ENCODE data around the gene KY.

Gene KY

DNA sequence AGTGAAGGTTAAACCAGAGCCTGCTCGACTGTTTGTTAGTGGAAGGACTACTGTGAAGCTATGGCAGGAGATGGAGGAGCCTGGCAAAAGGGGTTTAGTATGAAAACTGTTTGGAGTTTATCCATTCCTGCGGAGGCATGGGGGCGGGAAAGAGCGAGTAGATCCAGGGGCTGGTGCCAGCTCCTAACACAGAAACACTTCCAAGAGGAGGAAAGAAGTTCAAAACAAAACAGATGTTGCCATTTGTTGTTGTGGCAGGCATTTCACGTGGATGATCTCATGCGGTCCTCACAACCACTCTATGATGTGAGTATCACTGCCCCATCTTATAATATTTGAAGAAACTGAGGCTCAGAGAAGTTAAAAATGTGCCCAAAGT is 30.7 kb upstream of the KY start:
- Mint-ChIP-seq H3K4me1 (no peaks in the 10 kb centered on the region), H3K27me3 (peaks cover 2% of the 10 kb centered on the region), H3K9me3 (peaks cover 5% of the 10 kb centered on the region), H3K36me3 (no peaks in the 10 kb centered on the region), H3K27ac (no peak overlapping the region), H3K4me3 (no peak overlapping the region)

GRCh38 chr3:134680796-134681521 is 30.1 kb upstream of the KY start:
- Mint-ChIP-seq H3K4me3 (no peak overlapping the region), H3K9me3 (peaks cover 10% of the 10 kb centered on the region), H3K4me1 (no peaks in the 10 kb centered on the region), H3K27ac (no peak overlapping the region), H3K27me3 (peaks cover 2% of the 10 kb centered on the region), H3K36me3 (peaks cover 4% of the 10 kb centered on the region)

DNA sequence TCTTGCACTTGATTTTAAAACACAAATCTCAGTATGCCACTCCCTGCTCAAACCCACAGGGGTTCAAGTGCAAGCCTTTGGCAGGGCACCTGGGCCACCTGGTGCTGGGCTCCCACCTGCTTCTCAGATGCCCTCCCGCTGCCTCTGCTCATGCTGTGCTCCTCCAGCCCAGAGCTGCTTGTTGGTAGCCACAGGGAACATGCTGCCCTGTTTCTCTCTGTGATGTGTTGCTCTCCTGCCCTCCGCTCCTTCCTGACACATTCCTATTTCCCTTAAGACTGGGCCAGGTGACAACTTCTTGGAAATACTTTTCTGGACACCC is 27.1 kb upstream of the KY start:
- H3K27me3 Mint-ChIP-seq: peaks cover 3% of the 10 kb centered on the region
- peaks cover 27% of the 10 kb centered on the region for H3K9me3 Mint-ChIP-seq
- H3K36me3 Mint-ChIP-seq: peaks cover 4% of the 10 kb centered on the region
- no peak overlapping the region for H3K27ac Mint-ChIP-seq
- no peak overlapping the region for H3K4me3 Mint-ChIP-seq
- no peaks in the 10 kb centered on the region for H3K4me1 Mint-ChIP-seq

- Mint-ChIP-seq H3K36me3 (peaks cover 4% of the 10 kb centered on the region), H3K9me3 (peaks cover 27% of the 10 kb centered on the region), H3K4me1 (no peaks in the 10 kb centered on the region), H3K4me3 (no peak overlapping the region), H3K27ac (no peak overlapping the region), H3K27me3 (peaks cover 3% of the 10 kb centered on the region)
Measured at GRCh38 chr3:134677196-134677986, 26.6 kb upstream of the KY start.

DNA sequence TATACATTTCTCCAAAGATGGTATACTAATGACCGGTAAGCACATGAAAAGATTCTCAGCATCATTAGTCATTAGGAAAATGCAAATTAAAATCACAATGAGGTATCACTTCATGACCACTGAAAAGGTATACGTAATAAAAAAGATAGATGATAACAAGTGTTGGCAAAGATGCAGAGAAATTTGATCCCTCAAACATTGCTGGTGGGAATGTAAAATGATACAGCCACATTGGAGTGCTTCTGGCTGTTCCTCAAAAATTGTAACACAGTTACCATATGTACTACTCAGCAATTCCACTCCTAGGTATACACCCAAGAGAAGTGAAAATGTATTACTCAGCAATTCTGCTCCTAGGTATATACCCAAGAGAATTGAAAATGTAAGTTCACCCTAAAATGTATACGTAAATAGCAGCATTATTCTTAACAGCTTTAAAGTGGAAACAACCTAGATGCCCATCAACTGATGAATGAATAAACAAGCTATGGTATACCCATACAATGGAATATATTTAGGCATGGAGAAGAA is 25.0 kb upstream of the KY start:
- Mint-ChIP-seq H3K9me3 (peaks cover 27% of the 10 kb centered on the region), H3K4me3 (no peak overlapping the region), H3K27ac (no peak overlapping the region), H3K36me3 (peaks cover 4% of the 10 kb centered on the region), H3K27me3 (peaks cover 3% of the 10 kb centered on the region), H3K4me1 (no peaks in the 10 kb centered on the region)

GRCh38 chr3:134672571-134672970 is 21.7 kb upstream of the KY start:
- no peaks in the 10 kb centered on the region for H3K4me1 Mint-ChIP-seq
- no peak overlapping the region for H3K27ac Mint-ChIP-seq
- peaks cover 4% of the 10 kb centered on the region for H3K36me3 Mint-ChIP-seq
- H3K4me3 Mint-ChIP-seq: no peak overlapping the region
- H3K9me3 Mint-ChIP-seq: peaks cover 23% of the 10 kb centered on the region
- peaks cover 3% of the 10 kb centered on the region for H3K27me3 Mint-ChIP-seq

DNA sequence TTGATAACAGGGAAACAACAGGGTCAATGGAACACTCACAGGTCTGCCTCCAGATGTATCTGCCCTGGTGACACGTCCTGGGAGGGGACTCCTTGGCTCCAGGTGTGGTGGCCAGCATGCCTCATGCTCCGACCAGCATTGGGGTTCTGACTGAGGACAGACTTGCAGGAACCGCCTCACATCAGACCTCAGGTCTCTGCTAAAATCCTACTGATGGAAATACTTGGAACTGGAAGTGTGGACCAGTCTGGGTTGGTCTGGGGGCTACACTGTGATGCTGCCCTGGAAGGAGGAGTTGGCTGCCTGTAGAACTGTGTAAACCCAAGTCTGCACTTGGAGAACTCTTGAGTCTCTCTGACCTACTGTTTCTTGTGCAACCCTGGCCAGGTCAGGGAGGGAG is 17.1 kb upstream of the KY start:
- Mint-ChIP-seq H3K27ac (no peak overlapping the region), H3K36me3 (no peaks in the 10 kb centered on the region), H3K4me3 (no peak overlapping the region), H3K9me3 (no peaks in the 10 kb centered on the region), H3K4me1 (no peaks in the 10 kb centered on the region), H3K27me3 (peaks cover 2% of the 10 kb centered on the region)

DNA sequence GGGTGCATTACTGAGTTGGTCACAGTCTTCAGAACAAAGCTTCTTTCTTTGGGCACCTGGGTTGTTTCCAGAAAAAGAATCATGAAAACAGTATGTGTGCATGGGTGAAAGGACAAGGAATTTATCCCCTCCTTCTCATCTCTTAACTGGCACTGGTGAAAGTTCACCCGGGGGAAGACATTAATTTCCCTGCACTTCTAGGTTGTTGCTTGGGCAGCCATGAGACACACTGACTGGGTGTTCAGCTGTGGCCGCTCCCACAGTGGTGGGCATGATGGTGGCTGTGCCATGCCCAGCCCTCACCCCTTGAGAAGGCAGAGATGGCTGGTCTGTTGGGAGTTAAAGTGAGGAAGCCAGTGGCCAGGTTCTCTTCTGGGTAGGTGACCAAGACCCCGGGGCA is 16.6 kb upstream of the KY start:
- Mint-ChIP-seq H3K9me3 (no peaks in the 10 kb centered on the region), H3K4me1 (no peaks in the 10 kb centered on the region), H3K36me3 (no peaks in the 10 kb centered on the region), H3K4me3 (no peak overlapping the region), H3K27ac (no peak overlapping the region), H3K27me3 (peaks cover 2% of the 10 kb centered on the region)

- Mint-ChIP-seq H3K4me1 (no peaks in the 10 kb centered on the region), H3K36me3 (no peaks in the 10 kb centered on the region), H3K27ac (no peak overlapping the region), H3K27me3 (peaks cover 2% of the 10 kb centered on the region), H3K9me3 (no peaks in the 10 kb centered on the region), H3K4me3 (no peak overlapping the region)
Measured at GRCh38 chr3:134666885-134667284, 16.1 kb upstream of the KY start.

- Mint-ChIP-seq H3K4me1 (no peaks in the 10 kb centered on the region), H3K4me3 (no peak overlapping the region), H3K27me3 (peaks cover 2% of the 10 kb centered on the region), H3K9me3 (no peaks in the 10 kb centered on the region), H3K27ac (no peak overlapping the region), H3K36me3 (no peaks in the 10 kb centered on the region)
Measured at GRCh38 chr3:134666466-134666865, 15.6 kb upstream of the KY start.

- no peaks in the 10 kb centered on the region for H3K36me3 Mint-ChIP-seq
- no peak overlapping the region for H3K27ac Mint-ChIP-seq
- H3K4me3 Mint-ChIP-seq: no peak overlapping the region
- H3K27me3 Mint-ChIP-seq: peaks cover 2% of the 10 kb centered on the region
- H3K9me3 Mint-ChIP-seq: no peaks in the 10 kb centered on the region
- no peaks in the 10 kb centered on the region for H3K4me1 Mint-ChIP-seq
Measured at GRCh38 chr3:134666052-134666451, 15.2 kb upstream of the KY start.

DNA sequence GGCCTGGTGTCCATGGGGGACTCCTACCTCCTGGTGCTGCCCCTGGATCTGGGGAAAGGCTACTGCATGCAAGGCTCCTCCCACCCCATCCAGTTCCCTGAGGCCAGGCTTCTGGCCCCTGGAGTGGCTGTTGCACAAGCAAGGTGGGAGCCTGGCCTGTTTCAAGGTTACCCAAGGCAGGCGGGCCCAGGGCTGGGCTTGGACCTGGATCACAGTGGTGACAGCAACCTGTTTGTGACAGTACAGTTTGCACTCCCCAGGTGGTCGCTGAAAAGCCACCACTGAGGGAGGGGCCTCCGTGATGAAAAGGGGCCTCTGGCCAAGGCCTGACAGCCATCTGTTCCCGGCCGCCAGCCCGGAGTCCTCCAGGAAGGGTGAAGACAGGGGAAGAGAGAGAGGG is 14.4 kb upstream of the KY start:
- Mint-ChIP-seq H3K9me3 (no peaks in the 10 kb centered on the region), H3K27ac (no peak overlapping the region), H3K27me3 (peaks cover 2% of the 10 kb centered on the region), H3K4me1 (no peaks in the 10 kb centered on the region), H3K4me3 (no peak overlapping the region), H3K36me3 (no peaks in the 10 kb centered on the region)

- Mint-ChIP-seq H3K4me1 (no peaks in the 10 kb centered on the region), H3K4me3 (no peak overlapping the region), H3K27me3 (peaks cover 2% of the 10 kb centered on the region), H3K27ac (no peak overlapping the region), H3K36me3 (no peaks in the 10 kb centered on the region), H3K9me3 (no peaks in the 10 kb centered on the region)
Measured at GRCh38 chr3:134663721-134664456, 13.1 kb upstream of the KY start.

GRCh38 chr3:134660046-134660441 is 9.2 kb upstream of the KY start:
- Mint-ChIP-seq H3K4me1 (no peaks in the 10 kb centered on the region), H3K27me3 (peaks cover 2% of the 10 kb centered on the region), H3K9me3 (no peaks in the 10 kb centered on the region), H3K27ac (no peak overlapping the region), H3K36me3 (no peaks in the 10 kb centered on the region), H3K4me3 (no peak overlapping the region)

- Mint-ChIP-seq H3K9me3 (no peaks in the 10 kb centered on the region), H3K36me3 (no peaks in the 10 kb centered on the region), H3K27me3 (peaks cover 2% of the 10 kb centered on the region), H3K4me3 (no peak overlapping the region), H3K27ac (no peak overlapping the region), H3K4me1 (no peaks in the 10 kb centered on the region)
Measured at GRCh38 chr3:134659391-134660045, 8.7 kb upstream of the KY start.

Measured in activated naive CD4-positive, alpha-beta T cell treated with anti-CD3 and anti-CD28 coated beads, Interleukin-2, amount 50 U/mL, for 24 hours (primary cell).